ENCODE results near the gene TRAF4.
"Not testable (repeated sequence)": the region's sequence is repeated elsewhere in the genome, so short reads cannot be mapped to it uniquely, and the experiment has no call there.

TRAF4 gene

GRCh38 chr17:28733346-28733745, 10.5 kb upstream of the TRAF4 start:
- no peak for DNase-seq

- DNase-seq = no peak
These were observed 9.0 kb upstream of the TRAF4 start for GRCh38 chr17:28734712-28735241.

- no peak for DNase-seq
These were observed 8.5 kb upstream of the TRAF4 start for GRCh38 chr17:28735242-28735722.

GRCh38 chr17:28735913-28736769, 7.7 kb upstream of the TRAF4 start:
- not testable (repeated sequence) for DNase-seq

GRCh38 chr17:28737316-28737715, 6.5 kb upstream of the TRAF4 start:
- no peak for DNase-seq

- DNase-seq = no peak
These were observed 5.8 kb upstream of the TRAF4 start for GRCh38 chr17:28737770-28738679.

GRCh38 chr17:28738680-28739384, 5.0 kb upstream of the TRAF4 start:
- DNase-seq = no peak

- no peak for DNase-seq
These were observed 3.1 kb upstream of the TRAF4 start for GRCh38 chr17:28740406-28741357.

GRCh38 chr17:28741358-28742349, 2.2 kb upstream of the TRAF4 start:
- DNase-seq = no peak

- peak; percentile 80 for DNase-seq
These were observed 527 bp downstream of the TRAF4 start for GRCh38 chr17:28744104-28744971.

GRCh38 chr17:28744972-28745785, 1.4 kb downstream of the TRAF4 start:
- peak; percentile 82 for DNase-seq

GRCh38 chr17:28745786-28746411, 2.1 kb downstream of the TRAF4 start:
- DNase-seq = no peak

- DNase-seq = peak; percentile 81
These were observed 2.8 kb downstream of the TRAF4 start for GRCh38 chr17:28746611-28747050.

- DNase-seq = peak; percentile 76
These were observed 3.4 kb downstream of the TRAF4 start for GRCh38 chr17:28747051-28747691.

- no peak for DNase-seq
These were observed 4.3 kb downstream of the TRAF4 start for GRCh38 chr17:28747801-28748750.

All from femur (tissue), 1 donor.